Activated CD8-positive, alpha-beta T cell treated with anti-CD3 and anti-CD28 coated beads for 36 hours (primary cell): ENCODE measurements around the gene PIGC. TPM values are rescaled to one million over a fixed set of nuclear protein-coding genes. Genes with fewer than 3 reads are reported as not detected.

Experiments used
- ATAC-seq: fragments of 200-7000 bp; cut with Tn5 transposase; one replicate; pipeline ENCODE4 v1.10.0; 2021; ENCODE audit warnings: mild to moderate bottlenecking, moderate library complexity
- CTCF ChIA-PET: fragments of 350-600 bp; sonication (Branson Sonifier 250); formaldehyde crosslinking; loops from one replicate; lab custom pipeline; 2021; ENCODE audit warnings: antibody characterized with exemption; lab: Charles Lee
- POLR2A ChIA-PET: fragments of 350-600 bp; sonication (Branson Sonifier 250); formaldehyde crosslinking; loops from one replicate; lab custom pipeline; 2021; ENCODE audit warnings: antibody characterized with exemption; lab: Charles Lee
- DNase-seq: peaks from one replicate; pipeline ENCODE4 v3.0.0-alpha.2; 2020
- H3K27ac Mint-ChIP-seq: one replicate; pipeline ENCODE4 v1.8.0; 2021; ENCODE audit warnings: mild to moderate bottlenecking, mixed read lengths
- H3K27me3 Mint-ChIP-seq: one replicate; pipeline ENCODE4 v1.8.0; 2021; ENCODE audit warnings: mixed read lengths
- H3K36me3 Mint-ChIP-seq: one replicate; pipeline ENCODE4 v1.8.0; 2021; ENCODE audit warnings: low read depth, mixed read lengths
- H3K4me1 Mint-ChIP-seq: one replicate; pipeline ENCODE4 v1.8.0; 2021; ENCODE audit warnings: low read depth, mixed read lengths
- H3K4me3 Mint-ChIP-seq: one replicate; pipeline ENCODE4 v1.8.0; 2021; ENCODE audit warnings: mild to moderate bottlenecking, moderate library complexity, mixed read lengths
- H3K9me3 Mint-ChIP-seq: one replicate; pipeline ENCODE4 v1.8.0; 2021; ENCODE audit warnings: mixed read lengths
- intact Hi-C: fragments of 100-400 bp; cut with micrococcal nuclease; formaldehyde crosslinking; loops from one replicate; pipeline ENCODE4 v1.10.0; 2022
- total RNA-seq, 2 experiments: library from RNA; stranded (reverse); gene quantifications; one replicate each; pipeline ENCODE4 v1.2.3, GENCODE V29; 2021
- TF ChIP-seq, protein P1 (sequence below): fragments of 200-600 bp; IDR thresholded peaks from one replicate; pipeline ENCODE4 v1.8.0; 2022; ENCODE audit warnings: antibody characterized with exemption, mild to moderate bottlenecking

Gene PIGC
- total RNA-seq, 2 experiments from 2014 or later, result 17.8 to 19.5 TPM

DNA sequence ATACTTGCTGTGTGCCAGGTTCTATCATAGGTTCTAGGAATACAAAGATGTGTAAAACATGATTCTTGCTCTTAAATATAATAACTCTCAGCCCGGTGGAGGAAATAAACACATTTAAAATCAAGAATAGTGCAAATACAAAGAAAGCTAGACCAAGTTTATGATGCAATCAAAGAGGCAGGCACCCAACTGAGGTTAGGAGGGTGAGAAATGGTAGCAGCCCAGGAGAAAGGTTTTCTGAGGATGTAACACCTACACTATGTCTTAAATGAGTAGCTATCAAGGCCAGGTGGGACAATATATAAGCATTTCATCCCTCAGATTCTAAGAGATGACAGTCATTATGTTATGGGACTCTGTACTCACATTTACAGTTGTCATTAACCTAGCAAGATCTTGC, 9.7 kb upstream of the PIGC start:
- H3K4me3 Mint-ChIP-seq, result no peak overlapping the region
- TF ChIP-seq, protein P1, sequence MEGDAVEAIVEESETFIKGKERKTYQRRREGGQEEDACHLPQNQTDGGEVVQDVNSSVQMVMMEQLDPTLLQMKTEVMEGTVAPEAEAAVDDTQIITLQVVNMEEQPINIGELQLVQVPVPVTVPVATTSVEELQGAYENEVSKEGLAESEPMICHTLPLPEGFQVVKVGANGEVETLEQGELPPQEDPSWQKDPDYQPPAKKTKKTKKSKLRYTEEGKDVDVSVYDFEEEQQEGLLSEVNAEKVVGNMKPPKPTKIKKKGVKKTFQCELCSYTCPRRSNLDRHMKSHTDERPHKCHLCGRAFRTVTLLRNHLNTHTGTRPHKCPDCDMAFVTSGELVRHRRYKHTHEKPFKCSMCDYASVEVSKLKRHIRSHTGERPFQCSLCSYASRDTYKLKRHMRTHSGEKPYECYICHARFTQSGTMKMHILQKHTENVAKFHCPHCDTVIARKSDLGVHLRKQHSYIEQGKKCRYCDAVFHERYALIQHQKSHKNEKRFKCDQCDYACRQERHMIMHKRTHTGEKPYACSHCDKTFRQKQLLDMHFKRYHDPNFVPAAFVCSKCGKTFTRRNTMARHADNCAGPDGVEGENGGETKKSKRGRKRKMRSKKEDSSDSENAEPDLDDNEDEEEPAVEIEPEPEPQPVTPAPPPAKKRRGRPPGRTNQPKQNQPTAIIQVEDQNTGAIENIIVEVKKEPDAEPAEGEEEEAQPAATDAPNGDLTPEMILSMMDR, result no peak
- H3K27me3 Mint-ChIP-seq, result peaks cover 2% of the 10 kb centered on the region
- POLR2A ChIA-PET, result interaction anchor here (0.6 kb wide), 1 partner anchor 978 kb away, joined by 3 read pairs; no protein-coding TSS in a partner anchor
- intact Hi-C loops, result loop anchor here (5.0 kb wide), 1 partner anchor 264 kb away; no protein-coding TSS in a partner anchor
- peaks cover 22% of the 10 kb centered on the region for H3K4me1 Mint-ChIP-seq
- CTCF ChIA-PET, result interaction anchor here (1.0 to 1.5 kb wide), 3 partner anchors 9 to 24 kb away, joined by 3 to 5 read pairs (median 3); no protein-coding TSS in a partner anchor
- ATAC-seq (peak; percentile 37), DNase-seq (no peak)
- H3K36me3 Mint-ChIP-seq, result no peaks in the 10 kb centered on the region
- H3K27ac Mint-ChIP-seq, result no peak overlapping the region
- no peaks in the 10 kb centered on the region for H3K9me3 Mint-ChIP-seq

DNA sequence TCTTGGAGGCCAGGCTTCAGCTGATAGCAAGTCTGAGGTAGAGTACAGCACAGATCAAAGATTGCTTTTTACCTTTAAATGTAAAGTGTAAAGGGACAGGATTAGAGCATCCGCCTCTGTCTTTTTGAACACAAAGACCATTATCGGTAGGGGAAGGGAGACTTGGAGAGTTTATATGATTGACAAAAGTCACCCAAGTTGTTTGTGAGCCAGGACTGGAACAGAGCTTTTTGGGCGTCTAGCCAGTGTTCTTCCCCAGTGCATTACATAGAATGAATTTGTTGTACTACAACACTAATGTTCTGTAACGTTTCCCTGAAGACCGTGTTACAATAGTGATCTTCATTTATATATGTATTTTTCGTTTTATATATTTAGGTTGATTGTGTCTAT, 9.3 kb upstream of the PIGC start:
- POLR2A ChIA-PET, result no interaction called here
- intact Hi-C loops, result loop anchor here (5.0 kb wide), 1 partner anchor 264 kb away; no protein-coding TSS in a partner anchor

DNA sequence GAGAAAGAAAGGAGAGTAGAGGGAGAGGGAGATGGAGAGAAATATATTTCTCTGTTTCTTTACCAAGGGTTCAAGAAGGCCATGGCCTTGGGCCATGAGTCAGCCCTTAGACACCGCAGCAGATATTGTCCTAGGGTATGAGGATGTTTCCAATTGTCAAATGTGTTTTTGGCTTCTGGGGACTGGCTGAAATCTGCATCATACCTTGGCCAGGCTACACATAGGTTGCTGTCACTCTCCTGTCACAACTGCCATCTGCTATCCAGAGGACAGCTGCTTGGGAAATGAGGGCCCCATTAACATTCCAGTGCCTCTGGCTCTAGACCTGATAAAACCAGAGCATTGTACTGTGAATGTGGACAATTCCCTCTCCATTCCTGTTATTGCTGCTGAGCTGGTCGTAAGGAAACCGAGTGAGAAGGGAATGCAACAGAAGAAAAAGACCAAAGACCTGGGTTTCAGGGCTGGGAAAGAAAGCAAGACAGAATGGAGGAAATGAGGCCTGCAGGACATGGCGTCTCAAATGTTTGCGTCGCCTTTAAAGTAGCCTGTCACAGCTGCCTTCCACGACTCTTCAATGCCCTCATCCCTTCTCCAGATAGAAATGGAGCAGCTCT, 8.8 kb upstream of the PIGC start:
- CTCF ChIA-PET, result interaction anchor here (0.8 to 1.5 kb wide), 4 partner anchors 8 to 293 kb away, joined by 3 to 5 read pairs (median 4); partner anchors contain the start of gene PIGC
- H3K27me3 Mint-ChIP-seq, result peaks cover 2% of the 10 kb centered on the region
- intact Hi-C loops, result loop anchor here (5.0 kb wide), 1 partner anchor 265 kb away; no protein-coding TSS in a partner anchor
- no peak overlapping the region for H3K27ac Mint-ChIP-seq
- no peaks in the 10 kb centered on the region for H3K9me3 Mint-ChIP-seq
- POLR2A ChIA-PET, result no interaction called here
- ATAC-seq, result no peak
- DNase-seq, result no peak
- peaks cover 22% of the 10 kb centered on the region for H3K4me1 Mint-ChIP-seq
- H3K36me3 Mint-ChIP-seq, result no peaks in the 10 kb centered on the region
- H3K4me3 Mint-ChIP-seq, result no peak overlapping the region
- TF ChIP-seq, protein P1, result no peak

More for the DNA sequence above, 9.3 kb upstream of the PIGC start:
- Mint-ChIP-seq H3K27ac (no peak overlapping the region), H3K27me3 (peaks cover 2% of the 10 kb centered on the region), H3K9me3 (no peaks in the 10 kb centered on the region), H3K4me3 (no peak overlapping the region), H3K36me3 (no peaks in the 10 kb centered on the region), H3K4me1 (peaks cover 22% of the 10 kb centered on the region)
- CTCF ChIA-PET, result interaction anchor here (0.8 to 1.5 kb wide), 3 partner anchors 10 to 292 kb away, joined by 3 to 5 read pairs (median 5); partner anchors contain the start of gene PIGC
- TF ChIP-seq, protein P1, result no peak
- DNase-seq, result no peak
- ATAC-seq, result no peak

DNA sequence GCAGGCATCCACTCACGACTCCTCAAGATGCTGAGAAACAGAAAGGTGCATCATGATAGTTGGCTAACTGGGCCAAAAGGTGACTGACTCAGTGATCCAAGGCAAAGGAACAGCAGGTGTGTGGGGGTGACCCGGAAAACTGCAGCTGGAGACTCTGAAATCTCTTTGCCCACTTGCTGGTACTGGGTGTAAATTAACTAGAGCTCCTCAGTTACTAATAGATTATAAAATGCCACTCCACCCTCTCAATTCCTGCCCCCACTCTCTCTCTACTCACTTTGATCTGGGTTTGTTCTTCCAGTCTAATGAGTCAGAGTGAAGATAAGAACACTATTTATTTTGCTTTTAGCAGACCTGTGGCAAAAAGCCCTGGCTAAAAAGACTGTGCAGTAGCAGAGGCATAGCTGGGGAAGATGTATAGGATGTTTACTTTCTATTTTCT, 7.2 kb upstream of the PIGC start:
- no peak overlapping the region for H3K27ac Mint-ChIP-seq
- H3K4me1 Mint-ChIP-seq, result peaks cover 22% of the 10 kb centered on the region
- H3K4me3 Mint-ChIP-seq, result no peak overlapping the region
- intact Hi-C loops, result loop anchor here (5.0 kb wide), 1 partner anchor 266 kb away; no protein-coding TSS in a partner anchor
- H3K36me3 Mint-ChIP-seq, result no peaks in the 10 kb centered on the region
- no peak for DNase-seq
- CTCF ChIA-PET, result interaction anchor here (0.7 to 3.3 kb wide), 14 partner anchors 9 to 545 kb away, joined by 3 to 16 read pairs (median 4); no protein-coding TSS in a partner anchor
- no peaks in the 10 kb centered on the region for H3K27me3 Mint-ChIP-seq
- H3K9me3 Mint-ChIP-seq, result no peaks in the 10 kb centered on the region
- POLR2A ChIA-PET, result interaction anchor here (1.3 to 2.1 kb wide), 2 partner anchors 8 to 10 kb away, joined by 3 to 4 read pairs; no protein-coding TSS in a partner anchor
- peak; percentile 65 for ATAC-seq
- TF ChIP-seq, protein P1, result no peak
